ENCODE results near the gene EYS. TPM values are rescaled to one million over a fixed set of nuclear protein-coding genes. Genes with fewer than 3 reads are reported as not detected.

The EYS gene
- total and polyA plus RNA-seq, 4 donors = 0.08 to 0.63 (median 0.36) TPM

GRCh38 chr6:65055545-65055944 is 651.5 kb downstream of the EYS start:
- DNase-seq (ENCODE audit: low spot score) = no peak
- Histone ChIP-seq H3K4me3 (ENCODE audit: low read depth in 1 of 3, low read length in 3 of 3) (no peak overlapping the region), H3K27ac (ENCODE audit: low read depth in 1 of 2, low read length in 2 of 2) (no peak overlapping the region), H3K9me3 (ENCODE audit: control insufficient read depth in 4 of 4, low read length in 3 of 4) (no peaks in the 10 kb centered on the region), H3K4me1 (ENCODE audit: control insufficient read depth in 4 of 4, insufficient read depth in 4 of 4, low read length in 3 of 4) (no peaks in the 10 kb centered on the region), H3K9ac (ENCODE audit: low read depth in 1 of 2, low read length in 2 of 2) (no peak overlapping the region), H3K27me3 (ENCODE audit: control insufficient read depth in 4 of 4, insufficient read depth in 4 of 4, low read length in 3 of 4) (no peaks in the 10 kb centered on the region), H3K36me3 (ENCODE audit: control insufficient read depth in 4 of 4, insufficient read depth in 3 of 4, low read depth in 1 of 4, low read length in 3 of 4) (no peaks in the 10 kb centered on the region)
- 63% methylated on average over 1 of the region's 1 CpG for WGBS
- TF ChIP-seq FOXA1 (IDR thresholded peaks at IDR 0.05) (no peak), GABPA (IDR thresholded peaks at IDR 0.05 in 1 of 2, conservative IDR thresholded peaks at IDR 0.05 in 1 of 2) (no peak), NR2F2 (IDR thresholded peaks at IDR 0.05) (no peak), CTCF (IDR thresholded peaks at IDR 0.05; ENCODE audit: low read depth, low read length, missing input control) (no peak), RXRA (IDR thresholded peaks at IDR 0.05) (no peak), HNF4G (IDR thresholded peaks at IDR 0.05) (no peak), SP1 (IDR thresholded peaks at IDR 0.05) (no peak), YY1 (IDR thresholded peaks at IDR 0.05) (no peak), ATF3 (IDR thresholded peaks at IDR 0.05) (no peak), JUND (IDR thresholded peaks at IDR 0.05) (no peak), RAD21 (IDR thresholded peaks at IDR 0.05) (no peak)
- TF ChIP-seq, protein P1, sequence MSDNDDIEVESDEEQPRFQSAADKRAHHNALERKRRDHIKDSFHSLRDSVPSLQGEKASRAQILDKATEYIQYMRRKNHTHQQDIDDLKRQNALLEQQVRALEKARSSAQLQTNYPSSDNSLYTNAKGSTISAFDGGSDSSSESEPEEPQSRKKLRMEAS (IDR thresholded peaks at IDR 0.05) = no peak
- TF ChIP-seq, protein P2, sequence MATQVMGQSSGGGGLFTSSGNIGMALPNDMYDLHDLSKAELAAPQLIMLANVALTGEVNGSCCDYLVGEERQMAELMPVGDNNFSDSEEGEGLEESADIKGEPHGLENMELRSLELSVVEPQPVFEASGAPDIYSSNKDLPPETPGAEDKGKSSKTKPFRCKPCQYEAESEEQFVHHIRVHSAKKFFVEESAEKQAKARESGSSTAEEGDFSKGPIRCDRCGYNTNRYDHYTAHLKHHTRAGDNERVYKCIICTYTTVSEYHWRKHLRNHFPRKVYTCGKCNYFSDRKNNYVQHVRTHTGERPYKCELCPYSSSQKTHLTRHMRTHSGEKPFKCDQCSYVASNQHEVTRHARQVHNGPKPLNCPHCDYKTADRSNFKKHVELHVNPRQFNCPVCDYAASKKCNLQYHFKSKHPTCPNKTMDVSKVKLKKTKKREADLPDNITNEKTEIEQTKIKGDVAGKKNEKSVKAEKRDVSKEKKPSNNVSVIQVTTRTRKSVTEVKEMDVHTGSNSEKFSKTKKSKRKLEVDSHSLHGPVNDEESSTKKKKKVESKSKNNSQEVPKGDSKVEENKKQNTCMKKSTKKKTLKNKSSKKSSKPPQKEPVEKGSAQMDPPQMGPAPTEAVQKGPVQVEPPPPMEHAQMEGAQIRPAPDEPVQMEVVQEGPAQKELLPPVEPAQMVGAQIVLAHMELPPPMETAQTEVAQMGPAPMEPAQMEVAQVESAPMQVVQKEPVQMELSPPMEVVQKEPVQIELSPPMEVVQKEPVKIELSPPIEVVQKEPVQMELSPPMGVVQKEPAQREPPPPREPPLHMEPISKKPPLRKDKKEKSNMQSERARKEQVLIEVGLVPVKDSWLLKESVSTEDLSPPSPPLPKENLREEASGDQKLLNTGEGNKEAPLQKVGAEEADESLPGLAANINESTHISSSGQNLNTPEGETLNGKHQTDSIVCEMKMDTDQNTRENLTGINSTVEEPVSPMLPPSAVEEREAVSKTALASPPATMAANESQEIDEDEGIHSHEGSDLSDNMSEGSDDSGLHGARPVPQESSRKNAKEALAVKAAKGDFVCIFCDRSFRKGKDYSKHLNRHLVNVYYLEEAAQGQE (IDR thresholded peaks at IDR 0.05) = no peak

- WGBS = 67% methylated on average over 2 of the region's 2 CpGs
- TF ChIP-seq YY1 (IDR thresholded peaks at IDR 0.05) (no peak), JUND (IDR thresholded peaks at IDR 0.05) (no peak), RXRA (IDR thresholded peaks at IDR 0.05) (no peak), CTCF (IDR thresholded peaks at IDR 0.05; ENCODE audit: low read depth, low read length, missing input control) (no peak), ZBTB33 (IDR thresholded peaks at IDR 0.05) (no peak), FOXA2 (IDR thresholded peaks at IDR 0.05) (no peak), SP1 (IDR thresholded peaks at IDR 0.05) (no peak), NR2F2 (IDR thresholded peaks at IDR 0.05) (no peak), RAD21 (IDR thresholded peaks at IDR 0.05) (no peak), HNF4A (conservative IDR thresholded peaks at IDR 0.05) (no peak), FOXA1 (IDR thresholded peaks at IDR 0.05) (no peak), TAF1 (conservative IDR thresholded peaks at IDR 0.05) (no peak)
- TF ChIP-seq, protein P1 (IDR thresholded peaks at IDR 0.05) = no peak
- TF ChIP-seq, protein P2 (IDR thresholded peaks at IDR 0.05) = no peak
- DNase-seq (ENCODE audit: low spot score) = no peak
- H3K9ac ChIP-seq (ENCODE audit: low read depth in 1 of 2, low read length in 2 of 2) = no peak overlapping the region
- no peak overlapping the region for H3K4me3 ChIP-seq (ENCODE audit: low read depth in 1 of 3, low read length in 3 of 3)
- H3K36me3 ChIP-seq (ENCODE audit: control insufficient read depth in 4 of 4, insufficient read depth in 3 of 4, low read depth in 1 of 4, low read length in 3 of 4) = no peaks in the 10 kb centered on the region
- no peaks in the 10 kb centered on the region for H3K27me3 ChIP-seq (ENCODE audit: control insufficient read depth in 4 of 4, insufficient read depth in 4 of 4, low read length in 3 of 4)
- no peaks in the 10 kb centered on the region for H3K9me3 ChIP-seq (ENCODE audit: control insufficient read depth in 4 of 4, low read length in 3 of 4)
- H3K27ac ChIP-seq (ENCODE audit: low read depth in 1 of 2, low read length in 2 of 2) = no peak overlapping the region
- H3K4me1 ChIP-seq (ENCODE audit: control insufficient read depth in 4 of 4, insufficient read depth in 4 of 4, low read length in 3 of 4) = no peaks in the 10 kb centered on the region
These were observed 654.4 kb downstream of the EYS start for GRCh38 chr6:65052626-65053025.
